Neural crest cell (in vitro differentiated cells): ENCODE measurements around the gene ZNF217. TPM values are rescaled to one million over a fixed set of nuclear protein-coding genes. Genes with fewer than 3 reads are reported as not detected.

Experiments
- DNase-seq: peaks from one replicate; pipeline ENCODE4 v3.0.0; 2021; ENCODE audit warnings: low read depth, mixed read lengths, low spot score
- H3K27ac Mint-ChIP-seq: one replicate; pipeline ENCODE4 v1.8.0; 2021; ENCODE audit warnings: mild to moderate bottlenecking, mixed read lengths; ENCODE audit not compliant: unreplicated experiment
- H3K27me3 Mint-ChIP-seq: 2 replicates; pipeline ENCODE4 v1.8.0; 2021; ENCODE audit warnings: low read depth, mild to moderate bottlenecking, mixed read lengths
- H3K36me3 Mint-ChIP-seq: 2 replicates; pipeline ENCODE4 v1.8.0; 2021; ENCODE audit warnings: low read depth, mild to moderate bottlenecking, mixed read lengths
- H3K4me1 Mint-ChIP-seq: 2 replicates; pipeline ENCODE4 v1.8.0; 2021; ENCODE audit warnings: mixed read lengths
- H3K4me3 Mint-ChIP-seq: one replicate; pipeline ENCODE4 v1.8.0; 2021; ENCODE audit warnings: mild to moderate bottlenecking, mixed read lengths
- H3K9me3 Mint-ChIP-seq: 2 replicates; pipeline ENCODE4 v1.8.0; 2021; ENCODE audit warnings: mixed read lengths
- CTCF ChIP-seq: fragments of 200-600 bp; sonication (generic); conservative IDR thresholded peaks from 2 replicates; pipeline ENCODE4 v1.5.0; 2021; ENCODE audit warnings: antibody characterized with exemption, mild to moderate bottlenecking
- total RNA-seq: library from RNA; stranded (reverse); gene quantifications from 2 replicates; pipeline ENCODE4 v1.2.1, GENCODE V29; 2021

The ZNF217 gene
- total RNA-seq, 1 donor from 2014 or later = 35.5 TPM

DNA sequence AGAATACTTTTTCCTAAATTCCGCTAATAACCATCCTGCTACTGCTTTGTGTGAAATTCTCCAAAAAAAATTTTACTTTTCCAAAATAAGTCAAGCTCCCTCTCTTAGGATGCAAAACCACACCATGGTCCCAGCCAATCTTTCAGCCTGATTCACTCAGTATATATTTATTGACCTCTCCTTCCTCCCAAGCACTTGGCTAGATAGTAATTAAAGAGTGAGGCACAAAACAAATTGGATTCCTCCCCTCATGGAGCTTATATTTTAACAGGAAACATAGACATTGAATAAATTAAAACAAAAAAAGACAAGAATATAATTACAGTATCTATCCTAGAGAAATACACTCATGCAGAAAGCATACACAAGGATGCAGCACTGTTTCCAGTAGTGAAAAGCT is 9.0 kb upstream of the ZNF217 start:
- Mint-ChIP-seq H3K27me3 (no peaks in the 10 kb centered on the region), H3K27ac (no peak overlapping the region), H3K36me3 (no peaks in the 10 kb centered on the region), H3K4me1 (peaks cover 8% of the 10 kb centered on the region), H3K4me3 (no peak overlapping the region), H3K9me3 (no peaks in the 10 kb centered on the region)
- no peak for TF ChIP-seq CTCF
- DNase-seq = no peak

GRCh38 chr20:53599910-53600632 is 6.4 kb upstream of the ZNF217 start:
- Mint-ChIP-seq H3K27me3 (no peaks in the 10 kb centered on the region), H3K4me3 (no peak overlapping the region), H3K9me3 (no peaks in the 10 kb centered on the region), H3K36me3 (no peaks in the 10 kb centered on the region), H3K4me1 (peaks cover 26% of the 10 kb centered on the region), H3K27ac (no peak overlapping the region)
- no peak for TF ChIP-seq CTCF
- DNase-seq = no peak

GRCh38 chr20:53599378-53599777 is 5.7 kb upstream of the ZNF217 start:
- Mint-ChIP-seq H3K27me3 (no peaks in the 10 kb centered on the region), H3K27ac (no peak overlapping the region), H3K36me3 (no peaks in the 10 kb centered on the region), H3K4me1 (peaks cover 29% of the 10 kb centered on the region), H3K9me3 (no peaks in the 10 kb centered on the region), H3K4me3 (peak overlapping the region; percentile 2)
- no peak for TF ChIP-seq CTCF
- no peak for DNase-seq

DNA sequence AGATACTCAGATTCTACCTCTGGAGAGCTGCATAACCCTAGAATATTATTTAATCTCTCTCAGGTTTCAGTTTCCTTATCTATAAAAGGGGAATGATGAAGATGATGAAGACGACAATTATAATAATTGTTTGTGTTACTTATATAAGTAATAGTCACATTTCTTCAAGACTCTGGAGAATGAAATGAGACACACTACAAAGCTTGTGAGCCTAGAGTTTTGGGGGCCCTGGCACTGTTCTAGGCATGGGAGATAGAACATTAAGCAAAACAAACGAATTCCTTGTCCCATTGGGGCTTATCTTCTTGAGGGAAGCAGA is 5.4 kb upstream of the ZNF217 start:
- DNase-seq = no peak
- Mint-ChIP-seq H3K4me1 (peaks cover 29% of the 10 kb centered on the region), H3K4me3 (peak overlapping the region; percentile 2), H3K9me3 (no peaks in the 10 kb centered on the region), H3K27me3 (no peaks in the 10 kb centered on the region), H3K27ac (no peak overlapping the region), H3K36me3 (no peaks in the 10 kb centered on the region)
- no peak for TF ChIP-seq CTCF

GRCh38 chr20:53598140-53599043 is 4.8 kb upstream of the ZNF217 start:
- Mint-ChIP-seq H3K9me3 (no peaks in the 10 kb centered on the region), H3K4me3 (peak overlapping the region; percentile 67), H3K27me3 (no peaks in the 10 kb centered on the region), H3K36me3 (no peaks in the 10 kb centered on the region), H3K27ac (no peak overlapping the region), H3K4me1 (peaks cover 29% of the 10 kb centered on the region)
- no peak for TF ChIP-seq CTCF
- DNase-seq = no peak
